Hepatocyte (in vitro differentiated cells): ENCODE results near the gene ATG13.

ENCODE experiments used
- CTCF ChIP-seq: fragments of 200-600 bp; sonication (generic); IDR thresholded peaks from 2 replicates; pipeline ENCODE4 v1.5.1; 2016; ENCODE audit warnings: antibody characterized with exemption, mild to moderate bottlenecking; ENCODE audit not compliant: poor library complexity
- EZH2 ChIP-seq: fragments of 200-600 bp; sonication (generic); IDR thresholded peaks from 2 replicates; pipeline ENCODE4 v1.6.1; 2016; ENCODE audit warnings: antibody characterized with exemption, mild to moderate bottlenecking, borderline replicate concordance
- EZH2phosphoT487 ChIP-seq: fragments of 200-600 bp; sonication (generic); IDR thresholded peaks from one replicate; pipeline ENCODE4 v1.6.1; 2018; ENCODE audit warnings: antibody characterized with exemption, mild to moderate bottlenecking, low read depth, moderate library complexity; ENCODE audit not compliant: unreplicated experiment, severe bottlenecking

GRCh38 chr11:46588915-46589314 lies 28.4 kb upstream of the ATG13 start:
- TF ChIP-seq EZH2 (no peak), CTCF (no peak), EZH2phosphoT487 (no peak)
